ENCODE data around the gene KIAA0586.

Gene KIAA0586

GRCh38 chr14:58463147-58463546, 35.6 kb downstream of the KIAA0586 start:
- in situ Hi-C loops (cut with HindIII; ENCODE audit: low sequenced_read_pairs), result no loop called here
- H3K4me3 ChIP-seq (ENCODE audit: low read depth, low read length), result no peak overlapping the region
- no peak for DNase-seq (ENCODE audit: low read depth)
- no peak for TF ChIP-seq CTCF (IDR thresholded peaks at IDR 0.05; ENCODE audit: low read depth, low read length, missing control alignments)

GRCh38 chr14:58464652-58465051, 37.1 kb downstream of the KIAA0586 start:
- TF ChIP-seq CTCF (IDR thresholded peaks at IDR 0.05; ENCODE audit: low read depth, low read length, missing control alignments), result no peak
- no peak for DNase-seq (ENCODE audit: low read depth)
- in situ Hi-C loops (cut with HindIII; ENCODE audit: low sequenced_read_pairs), result no loop called here
- H3K4me3 ChIP-seq (ENCODE audit: low read depth, low read length), result no peak overlapping the region

- H3K4me3 ChIP-seq (ENCODE audit: low read depth, low read length), result no peak overlapping the region
- TF ChIP-seq CTCF (IDR thresholded peaks at IDR 0.05; ENCODE audit: low read depth, low read length, missing control alignments), result no peak
- in situ Hi-C loops (cut with HindIII; ENCODE audit: low sequenced_read_pairs), result no loop called here
- DNase-seq (ENCODE audit: low read depth), result no peak
Observed at GRCh38 chr14:58465421-58465820, 37.9 kb downstream of the KIAA0586 start.

- H3K4me3 ChIP-seq (ENCODE audit: low read depth, low read length), result no peak overlapping the region
- TF ChIP-seq CTCF (IDR thresholded peaks at IDR 0.05; ENCODE audit: low read depth, low read length, missing control alignments), result no peak
- in situ Hi-C loops (cut with HindIII; ENCODE audit: low sequenced_read_pairs), result no loop called here
- DNase-seq (ENCODE audit: low read depth), result no peak
Observed at GRCh38 chr14:58466459-58466858, 38.9 kb downstream of the KIAA0586 start.

DNA sequence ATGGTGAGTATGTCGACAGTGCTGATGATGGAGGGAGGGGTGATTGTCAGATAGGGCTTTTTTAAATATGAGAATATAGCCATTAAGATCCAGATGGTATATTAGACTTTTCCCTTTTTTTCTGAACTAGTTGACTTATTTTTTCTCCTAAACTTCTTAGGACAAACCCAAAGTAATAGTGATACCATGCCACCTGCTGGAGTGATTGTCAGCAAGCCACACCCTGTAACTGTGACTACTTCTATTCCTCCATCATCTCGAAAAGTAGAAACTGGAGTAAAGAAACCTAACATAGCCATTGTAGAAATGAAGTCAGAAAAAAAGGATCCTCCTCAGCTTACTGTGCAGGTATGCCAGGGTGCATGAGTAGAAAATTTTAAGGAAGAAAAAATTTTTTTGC, 40.1 kb downstream of the KIAA0586 start:
- H3K4me3 ChIP-seq (ENCODE audit: low read depth, low read length), result no peak overlapping the region
- in situ Hi-C loops (cut with HindIII; ENCODE audit: low sequenced_read_pairs), result no loop called here
- TF ChIP-seq CTCF (IDR thresholded peaks at IDR 0.05; ENCODE audit: low read depth, low read length, missing control alignments), result no peak
- DNase-seq (ENCODE audit: low read depth), result no peak

DNA sequence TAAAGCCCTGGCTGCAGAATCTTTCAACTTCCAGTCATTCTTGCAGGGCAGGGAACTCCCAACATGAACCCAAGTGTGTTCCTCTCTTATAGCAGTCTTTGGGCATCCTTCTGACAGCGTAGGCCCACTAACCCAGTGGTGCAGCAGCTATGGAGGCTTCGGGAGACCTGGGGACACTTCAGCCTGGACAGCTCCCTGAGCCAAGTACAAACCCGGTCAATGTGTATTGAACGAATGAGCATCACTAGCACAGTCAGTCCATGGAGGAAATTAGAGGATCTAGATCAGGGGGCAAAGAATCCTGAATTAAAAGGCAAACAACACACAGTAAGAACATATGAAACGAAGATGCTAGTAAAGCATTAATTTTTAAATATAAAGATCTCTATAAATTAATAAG, 41.8 kb downstream of the KIAA0586 start:
- no peak for TF ChIP-seq CTCF (IDR thresholded peaks at IDR 0.05; ENCODE audit: low read depth, low read length, missing control alignments)
- in situ Hi-C loops (cut with HindIII; ENCODE audit: low sequenced_read_pairs), result no loop called here
- DNase-seq (ENCODE audit: low read depth), result no peak
- H3K4me3 ChIP-seq (ENCODE audit: low read depth, low read length), result no peak overlapping the region

GRCh38 chr14:58476320-58476719, 48.8 kb downstream of the KIAA0586 start:
- no peak for TF ChIP-seq CTCF (IDR thresholded peaks at IDR 0.05; ENCODE audit: low read depth, low read length, missing control alignments)
- no peak for DNase-seq (ENCODE audit: low read depth)
- H3K4me3 ChIP-seq (ENCODE audit: low read depth, low read length), result no peak overlapping the region
- in situ Hi-C loops (cut with HindIII; ENCODE audit: low sequenced_read_pairs), result no loop called here
